ENCODE measurements around the gene BMPR1B.

The BMPR1B gene

DNA sequence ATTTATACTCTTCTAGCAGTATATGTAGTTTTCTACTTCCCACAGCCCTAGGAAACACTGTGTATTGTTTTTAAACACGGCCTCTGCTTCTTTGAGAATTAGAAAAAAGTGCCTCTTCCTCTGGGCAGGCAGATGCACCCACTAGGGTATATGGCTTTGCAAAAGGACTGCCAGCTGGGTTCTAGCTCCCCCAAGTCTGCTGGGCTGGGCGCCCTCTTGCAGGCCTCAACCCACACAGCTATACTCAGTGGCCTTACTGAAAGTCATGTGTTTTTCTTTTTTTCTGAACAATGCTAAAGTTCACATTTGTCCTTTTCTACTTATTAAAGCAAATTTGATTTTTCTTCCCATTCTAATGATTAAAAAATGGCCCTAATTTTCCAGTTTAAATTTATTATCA is 35.5 kb upstream of the BMPR1B start:
- H3K36me3 ChIP-seq, result no peaks in the 10 kb centered on the region
- H3K27ac ChIP-seq, result no peak overlapping the region
- no peak for DNase-seq
- TF ChIP-seq, protein P1, sequence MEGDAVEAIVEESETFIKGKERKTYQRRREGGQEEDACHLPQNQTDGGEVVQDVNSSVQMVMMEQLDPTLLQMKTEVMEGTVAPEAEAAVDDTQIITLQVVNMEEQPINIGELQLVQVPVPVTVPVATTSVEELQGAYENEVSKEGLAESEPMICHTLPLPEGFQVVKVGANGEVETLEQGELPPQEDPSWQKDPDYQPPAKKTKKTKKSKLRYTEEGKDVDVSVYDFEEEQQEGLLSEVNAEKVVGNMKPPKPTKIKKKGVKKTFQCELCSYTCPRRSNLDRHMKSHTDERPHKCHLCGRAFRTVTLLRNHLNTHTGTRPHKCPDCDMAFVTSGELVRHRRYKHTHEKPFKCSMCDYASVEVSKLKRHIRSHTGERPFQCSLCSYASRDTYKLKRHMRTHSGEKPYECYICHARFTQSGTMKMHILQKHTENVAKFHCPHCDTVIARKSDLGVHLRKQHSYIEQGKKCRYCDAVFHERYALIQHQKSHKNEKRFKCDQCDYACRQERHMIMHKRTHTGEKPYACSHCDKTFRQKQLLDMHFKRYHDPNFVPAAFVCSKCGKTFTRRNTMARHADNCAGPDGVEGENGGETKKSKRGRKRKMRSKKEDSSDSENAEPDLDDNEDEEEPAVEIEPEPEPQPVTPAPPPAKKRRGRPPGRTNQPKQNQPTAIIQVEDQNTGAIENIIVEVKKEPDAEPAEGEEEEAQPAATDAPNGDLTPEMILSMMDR (IDR thresholded peaks at IDR 0.05; ENCODE audit: low read depth, low read length), result no peak
- H3K27me3 ChIP-seq (ENCODE audit: insufficient read depth, low read depth, severe bottlenecking), result no peaks in the 10 kb centered on the region
- H3K9me3 ChIP-seq (ENCODE audit: severe bottlenecking), result no peaks in the 10 kb centered on the region
- H3K4me3 ChIP-seq (ENCODE audit: low read depth, low read length), result no peak overlapping the region

DNA sequence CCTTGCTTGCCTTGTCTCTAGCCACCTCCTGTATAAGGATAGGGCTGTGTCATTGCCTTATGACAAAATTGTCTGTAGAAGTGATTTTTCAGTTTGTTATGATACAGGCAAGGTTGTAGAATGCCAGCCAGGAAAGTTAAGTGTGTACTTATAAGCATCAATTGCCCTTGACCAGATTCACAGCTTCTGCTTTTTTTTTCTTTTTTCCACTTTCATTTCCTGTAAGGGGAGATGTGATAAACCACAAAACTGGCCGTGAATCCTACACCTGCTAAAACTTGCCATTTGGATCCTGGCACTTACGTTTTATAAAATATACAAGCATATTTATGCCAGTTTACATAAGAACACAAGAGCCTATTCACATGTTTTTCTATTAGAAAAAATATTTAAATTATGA is 35.0 kb upstream of the BMPR1B start:
- Histone ChIP-seq H3K27me3 (ENCODE audit: insufficient read depth, low read depth, severe bottlenecking) (no peaks in the 10 kb centered on the region), H3K36me3 (no peaks in the 10 kb centered on the region), H3K9me3 (ENCODE audit: severe bottlenecking) (no peaks in the 10 kb centered on the region), H3K4me3 (ENCODE audit: low read depth, low read length) (no peak overlapping the region), H3K27ac (no peak overlapping the region)
- TF ChIP-seq, protein P1 (IDR thresholded peaks at IDR 0.05; ENCODE audit: low read depth, low read length), result no peak
- no peak for DNase-seq

DNA sequence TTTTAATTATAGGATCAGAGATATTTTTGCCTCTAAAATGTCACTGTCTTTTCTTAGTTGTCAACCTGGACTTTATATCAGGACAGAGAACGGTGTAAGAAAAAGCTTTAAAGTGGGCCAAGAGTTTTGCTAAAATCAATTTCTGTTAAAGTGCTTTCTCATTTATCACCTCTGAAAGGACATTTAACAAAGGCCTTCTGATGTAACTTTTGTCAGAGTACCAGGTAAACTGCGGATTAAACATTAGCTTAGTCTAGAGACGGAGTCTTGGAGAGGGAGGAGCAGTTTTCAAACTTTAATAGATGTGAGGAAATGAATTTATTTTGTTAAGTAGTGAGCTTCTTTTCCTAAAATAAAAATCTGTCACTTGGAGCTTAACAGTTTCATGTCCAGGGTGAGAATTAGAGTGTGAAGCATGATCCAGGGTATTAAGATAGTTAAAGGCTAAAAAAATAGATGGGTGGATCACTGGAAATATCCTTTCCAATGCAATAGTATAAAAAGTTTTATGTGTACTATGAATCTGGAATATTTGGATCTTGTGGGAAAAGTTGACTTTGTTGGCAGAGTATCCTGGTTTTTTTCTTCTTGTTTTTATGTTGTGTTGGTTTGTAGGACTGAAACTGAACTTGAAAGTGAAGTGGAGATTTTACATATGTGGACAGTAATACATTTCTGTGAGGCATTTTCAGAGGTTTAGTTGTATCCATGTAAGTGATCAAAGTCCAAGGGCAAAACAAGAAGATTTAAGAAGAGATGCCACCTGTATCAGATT is 33.6 kb upstream of the BMPR1B start:
- H3K4me3 ChIP-seq (ENCODE audit: low read depth, low read length), result no peak overlapping the region
- no peaks in the 10 kb centered on the region for H3K9me3 ChIP-seq (ENCODE audit: severe bottlenecking)
- DNase-seq, result no peak
- no peak overlapping the region for H3K27ac ChIP-seq
- TF ChIP-seq, protein P1 (IDR thresholded peaks at IDR 0.05; ENCODE audit: low read depth, low read length), result no peak
- no peaks in the 10 kb centered on the region for H3K27me3 ChIP-seq (ENCODE audit: insufficient read depth, low read depth, severe bottlenecking)
- no peaks in the 10 kb centered on the region for H3K36me3 ChIP-seq

DNA sequence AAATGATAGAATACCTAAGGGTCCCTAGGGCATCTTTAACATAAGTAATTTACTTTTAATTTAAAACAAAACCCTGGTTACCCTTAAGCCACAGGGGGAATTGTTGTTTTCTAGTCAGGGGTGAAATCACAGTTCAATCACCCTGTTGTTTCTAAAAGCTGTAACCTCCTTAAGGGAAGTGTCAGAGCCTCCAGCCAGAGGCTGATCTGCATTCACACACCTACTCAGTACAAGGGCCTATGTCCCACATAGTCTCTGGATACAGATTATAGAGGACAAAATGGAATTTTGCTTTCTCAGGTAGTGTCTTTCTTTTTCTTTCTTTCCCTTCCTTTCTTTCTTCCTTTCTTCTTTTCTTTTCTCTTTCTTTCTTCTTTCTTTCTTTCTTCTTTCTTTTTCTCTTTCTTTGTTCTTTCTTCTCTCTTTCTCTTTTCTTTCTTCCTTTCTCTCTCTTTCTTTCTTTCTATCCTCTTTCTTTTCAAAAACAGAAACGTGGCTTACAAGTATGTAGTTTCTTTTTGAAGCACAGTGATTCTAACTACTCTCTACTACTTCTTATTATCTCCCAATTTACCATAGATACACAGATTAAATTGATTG is 31.1 kb upstream of the BMPR1B start:
- Histone ChIP-seq H3K27ac (no peak overlapping the region), H3K9me3 (ENCODE audit: severe bottlenecking) (no peaks in the 10 kb centered on the region), H3K27me3 (ENCODE audit: insufficient read depth, low read depth, severe bottlenecking) (no peaks in the 10 kb centered on the region), H3K4me3 (ENCODE audit: low read depth, low read length) (no peak overlapping the region), H3K36me3 (no peaks in the 10 kb centered on the region)
- TF ChIP-seq, protein P1 (IDR thresholded peaks at IDR 0.05; ENCODE audit: low read depth, low read length), result no peak
- no peak for DNase-seq

DNA sequence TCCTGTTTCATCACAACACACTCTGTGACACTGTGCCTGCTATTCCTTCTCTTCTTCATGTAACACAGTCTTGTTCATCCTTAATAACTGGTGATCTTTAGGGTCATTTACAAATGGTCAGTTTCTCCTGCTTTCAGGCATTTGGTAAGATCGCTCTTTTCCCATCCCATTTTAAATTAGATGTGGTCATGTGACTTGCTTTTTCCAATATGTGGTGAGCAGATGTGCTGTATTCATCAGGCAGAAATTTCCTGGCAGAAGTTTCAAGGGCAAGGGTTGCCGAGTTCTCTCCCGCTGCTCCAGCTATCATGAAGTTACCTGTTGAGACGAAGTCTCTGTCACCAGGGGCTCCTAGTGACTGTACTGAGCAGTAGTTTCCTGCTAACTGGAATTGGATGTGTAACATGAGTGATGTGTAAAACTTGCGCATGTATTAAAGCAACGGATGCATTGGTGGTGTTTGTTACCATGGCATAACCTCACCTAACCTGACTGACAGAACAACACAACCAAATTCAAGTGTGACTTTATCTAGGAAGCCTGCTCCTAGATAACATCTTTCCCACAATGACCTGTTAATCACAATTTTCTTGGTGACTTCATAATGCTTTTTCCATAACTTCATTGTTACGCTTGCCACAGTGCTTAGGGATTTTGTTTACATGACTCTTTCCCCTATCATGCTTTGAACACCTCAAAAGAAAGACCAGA is 29.5 kb upstream of the BMPR1B start:
- DNase-seq, result no peak
- no peak overlapping the region for H3K4me3 ChIP-seq (ENCODE audit: low read depth, low read length)
- no peaks in the 10 kb centered on the region for H3K9me3 ChIP-seq (ENCODE audit: severe bottlenecking)
- H3K36me3 ChIP-seq, result no peaks in the 10 kb centered on the region
- no peaks in the 10 kb centered on the region for H3K27me3 ChIP-seq (ENCODE audit: insufficient read depth, low read depth, severe bottlenecking)
- H3K27ac ChIP-seq, result no peak overlapping the region
- TF ChIP-seq, protein P1 (IDR thresholded peaks at IDR 0.05; ENCODE audit: low read depth, low read length), result no peak

Measured in WERI-Rb-1 (cell line).